T-helper 1 cell treated with Interleukin-12 subunit alpha and Interleukin-12 subunit beta and Interleukin-4 antibody, amounts not matched to agents 30 ng/mL and 1 ng/mL, for 36 hours (primary cell): ENCODE measurements around the gene SNX30. TPM values are rescaled to one million over a fixed set of nuclear protein-coding genes. Genes with fewer than 3 reads are reported as not detected.

Experiments
- intact Hi-C: fragments of 100-400 bp; cut with micrococcal nuclease; formaldehyde crosslinking; loops from one replicate; pipeline ENCODE4 v1.15.1; 2024
- total RNA-seq: library from RNA; stranded (reverse); gene quantifications from 2 replicates; pipeline ENCODE4 v1.2.3, GENCODE V29; 2022

SNX30 gene
- total RNA-seq, 1 donor from 2014 or later = 6.0 TPM

- intact Hi-C loops = loop anchor here (2.0 to 10.0 kb wide), 6 partner anchors 404 to 1086 kb away; partner anchors contain the start of genes CDC26, FKBP15, GNG10 and PRPF4
These were observed 666 bp downstream of the SNX30 start for GRCh38 chr9:112751056-112751795.

- intact Hi-C loops = loop anchor here (5.0 to 10.0 kb wide), 4 partner anchors 402 to 1088 kb away; partner anchors contain the start of genes GNG10 and SLC31A2
These were observed 2.0 kb downstream of the SNX30 start for GRCh38 chr9:112752334-112753125.

GRCh38 chr9:112753725-112754124, 3.2 kb downstream of the SNX30 start:
- intact Hi-C loops = loop anchor here (1.0 to 10.0 kb wide), 10 partner anchors 19 to 1089 kb away; partner anchors contain the start of genes GNG10, INIP, KIAA1958 and SLC31A2

GRCh38 chr9:112754578-112754977, 4.0 kb downstream of the SNX30 start:
- intact Hi-C loops = loop anchor here (1.0 to 10.0 kb wide), 10 partner anchors 18 to 1090 kb away; partner anchors contain the start of genes GNG10, INIP, KIAA1958 and SLC31A2

- intact Hi-C loops = loop anchor here (2.0 to 10.0 kb wide), 3 partner anchors 400 to 1090 kb away; partner anchors contain the start of genes GNG10, SLC31A2 and UGCG
These were observed 4.5 kb downstream of the SNX30 start for GRCh38 chr9:112755016-112755427.

- intact Hi-C loops = loop anchor here (2.0 to 10.0 kb wide), 3 partner anchors 399 to 1091 kb away; partner anchors contain the start of genes GNG10, SLC31A2 and UGCG
These were observed 5.1 kb downstream of the SNX30 start for GRCh38 chr9:112755675-112756074.

GRCh38 chr9:112757282-112757883, 6.8 kb downstream of the SNX30 start:
- intact Hi-C loops = loop anchor here (10.0 kb wide), 2 partner anchors 397 to 1093 kb away; partner anchors contain the start of genes GNG10 and SLC31A2

- intact Hi-C loops = loop anchor here (10.0 kb wide), 2 partner anchors 397 to 1093 kb away; partner anchors contain the start of genes GNG10 and SLC31A2
These were observed 7.4 kb downstream of the SNX30 start for GRCh38 chr9:112757940-112758339.

GRCh38 chr9:112760821-112761220, 10.3 kb downstream of the SNX30 start:
- intact Hi-C loops = no loop called here

GRCh38 chr9:112761912-112762655, 11.5 kb downstream of the SNX30 start:
- intact Hi-C loops = no loop called here

GRCh38 chr9:112762726-112763518, 12.4 kb downstream of the SNX30 start:
- intact Hi-C loops = no loop called here

- intact Hi-C loops = no loop called here
These were observed 13.8 kb downstream of the SNX30 start for GRCh38 chr9:112764344-112764743.

GRCh38 chr9:112764837-112765236, 14.3 kb downstream of the SNX30 start:
- intact Hi-C loops = no loop called here

- intact Hi-C loops = no loop called here
These were observed 14.7 kb downstream of the SNX30 start for GRCh38 chr9:112765281-112765680.

GRCh38 chr9:112771359-112772214, 21.0 kb downstream of the SNX30 start:
- intact Hi-C loops = loop anchor here (1.0 kb wide), 1 partner anchor 17 kb away; no protein-coding TSS in a partner anchor

- intact Hi-C loops = loop anchor here (1.0 kb wide), 1 partner anchor 18 kb away; no protein-coding TSS in a partner anchor
These were observed 21.6 kb downstream of the SNX30 start for GRCh38 chr9:112772215-112772509.

GRCh38 chr9:112772551-112772950, 22.0 kb downstream of the SNX30 start:
- intact Hi-C loops = loop anchor here (1.0 kb wide), 1 partner anchor 18 kb away; no protein-coding TSS in a partner anchor
